ENCODE data around the gene SPX.

DNA sequence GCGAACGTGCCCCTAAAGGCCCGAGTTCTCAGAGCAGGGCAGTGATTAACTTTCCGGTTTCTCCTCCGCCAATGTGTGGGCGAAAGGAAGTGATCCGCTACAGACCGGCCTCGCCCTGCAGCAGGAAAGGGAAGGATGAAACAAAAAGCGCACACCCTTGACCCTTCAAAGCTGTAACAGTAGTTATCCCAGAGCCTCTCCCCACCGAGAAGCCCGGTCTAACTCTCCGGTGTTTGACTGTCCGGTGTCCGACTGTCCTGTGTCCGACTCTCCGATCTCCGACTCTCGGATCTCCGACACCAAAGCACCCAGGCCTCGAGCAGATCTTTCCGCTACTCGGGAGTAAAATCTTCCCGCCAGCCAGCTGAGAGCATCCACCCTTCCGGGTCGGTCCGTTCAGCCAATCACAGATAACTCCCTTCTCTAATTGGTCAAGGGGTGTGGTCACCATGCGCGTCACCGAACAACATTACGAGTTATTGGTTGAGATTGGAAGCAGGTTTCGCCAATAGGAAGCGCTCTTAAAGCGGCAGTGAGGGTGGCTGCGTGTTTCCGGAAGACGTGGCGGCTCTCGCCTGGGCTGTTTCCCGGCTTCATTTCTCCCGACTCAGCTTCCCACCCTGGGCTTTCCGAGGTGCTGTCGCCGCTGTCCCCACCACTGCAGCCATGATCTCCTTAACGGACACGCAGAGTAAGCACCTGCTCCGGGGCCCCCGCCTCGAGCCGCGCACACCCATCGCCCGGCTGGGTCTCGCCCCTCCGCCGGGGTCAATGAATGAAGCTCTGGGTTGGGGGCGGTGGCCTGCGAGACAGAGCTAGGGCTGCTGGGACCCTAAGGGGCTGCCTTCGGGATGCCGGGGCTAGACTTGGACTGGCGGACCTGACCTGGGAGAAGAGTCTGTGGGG, 24.6 kb upstream of the SPX start, which contains the start of the genes GOLT1B and RECQL:
- TF ChIP-seq, protein P1, sequence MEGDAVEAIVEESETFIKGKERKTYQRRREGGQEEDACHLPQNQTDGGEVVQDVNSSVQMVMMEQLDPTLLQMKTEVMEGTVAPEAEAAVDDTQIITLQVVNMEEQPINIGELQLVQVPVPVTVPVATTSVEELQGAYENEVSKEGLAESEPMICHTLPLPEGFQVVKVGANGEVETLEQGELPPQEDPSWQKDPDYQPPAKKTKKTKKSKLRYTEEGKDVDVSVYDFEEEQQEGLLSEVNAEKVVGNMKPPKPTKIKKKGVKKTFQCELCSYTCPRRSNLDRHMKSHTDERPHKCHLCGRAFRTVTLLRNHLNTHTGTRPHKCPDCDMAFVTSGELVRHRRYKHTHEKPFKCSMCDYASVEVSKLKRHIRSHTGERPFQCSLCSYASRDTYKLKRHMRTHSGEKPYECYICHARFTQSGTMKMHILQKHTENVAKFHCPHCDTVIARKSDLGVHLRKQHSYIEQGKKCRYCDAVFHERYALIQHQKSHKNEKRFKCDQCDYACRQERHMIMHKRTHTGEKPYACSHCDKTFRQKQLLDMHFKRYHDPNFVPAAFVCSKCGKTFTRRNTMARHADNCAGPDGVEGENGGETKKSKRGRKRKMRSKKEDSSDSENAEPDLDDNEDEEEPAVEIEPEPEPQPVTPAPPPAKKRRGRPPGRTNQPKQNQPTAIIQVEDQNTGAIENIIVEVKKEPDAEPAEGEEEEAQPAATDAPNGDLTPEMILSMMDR (IDR thresholded peaks at IDR 0.05; ENCODE audit: low read length): no peak
- no peak for TF ChIP-seq EZH2 (IDR thresholded peaks at IDR 0.05; ENCODE audit: borderline replicate concordance, low read length)
